ENCODE results near the gene TNRC6A.
"Not testable (repeated sequence)": the region's sequence is repeated elsewhere in the genome, so short reads cannot be mapped to it uniquely, and the experiment has no call there.

TNRC6A gene

GRCh38 chr16:24728011-24728410 is 1.4 kb upstream of the TNRC6A start:
- no peak for DNase-seq (ENCODE audit: low read depth)

DNA sequence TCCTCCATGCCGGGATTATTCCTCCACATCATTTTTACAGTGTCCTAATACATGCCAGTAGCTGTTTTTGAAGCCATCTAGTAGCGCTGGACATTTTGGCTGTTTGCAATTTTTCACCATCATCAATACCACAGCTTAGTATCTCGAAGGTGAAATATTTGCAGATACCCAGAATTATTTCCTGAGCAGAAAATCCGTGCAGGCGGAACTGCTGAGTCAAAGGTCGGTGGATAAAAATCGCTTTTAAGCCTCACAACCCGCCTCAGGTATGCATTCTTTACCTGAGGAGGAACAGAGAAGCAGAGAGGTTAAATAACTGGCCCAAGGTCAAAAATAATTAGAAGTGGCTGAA is 584 bp upstream of the TNRC6A start:
- no peak for DNase-seq (ENCODE audit: low read depth)

- DNase-seq (ENCODE audit: low read depth) = peak; percentile 9
Measured at GRCh38 chr16:24729951-24730815, 732 bp downstream of the TNRC6A start.

DNA sequence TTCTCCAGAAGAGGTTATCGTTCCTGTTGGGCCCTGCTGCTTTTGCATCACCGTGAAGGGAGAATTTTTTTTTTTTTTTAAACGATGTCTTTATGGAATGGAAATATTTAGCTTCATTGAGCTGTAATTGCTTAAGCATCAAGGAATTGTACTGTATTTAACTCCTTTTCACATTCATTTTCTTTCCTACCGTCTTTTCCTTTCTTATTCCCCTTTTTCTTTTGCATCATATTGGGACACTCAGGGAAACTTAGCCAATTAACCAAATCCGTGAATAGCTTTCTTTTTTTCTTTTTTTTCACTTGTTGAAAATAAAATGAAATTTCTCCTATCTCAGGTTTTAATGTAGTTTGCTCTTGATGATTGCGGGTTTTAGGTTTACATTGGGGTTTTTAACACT is 1.5 kb downstream of the TNRC6A start:
- DNase-seq (ENCODE audit: low read depth) = no peak

GRCh38 chr16:24731722-24732419 is 2.4 kb downstream of the TNRC6A start:
- no peak for DNase-seq (ENCODE audit: low read depth)

- no peak for DNase-seq (ENCODE audit: low read depth)
Measured at GRCh38 chr16:24734382-24734781, 4.9 kb downstream of the TNRC6A start.

DNA sequence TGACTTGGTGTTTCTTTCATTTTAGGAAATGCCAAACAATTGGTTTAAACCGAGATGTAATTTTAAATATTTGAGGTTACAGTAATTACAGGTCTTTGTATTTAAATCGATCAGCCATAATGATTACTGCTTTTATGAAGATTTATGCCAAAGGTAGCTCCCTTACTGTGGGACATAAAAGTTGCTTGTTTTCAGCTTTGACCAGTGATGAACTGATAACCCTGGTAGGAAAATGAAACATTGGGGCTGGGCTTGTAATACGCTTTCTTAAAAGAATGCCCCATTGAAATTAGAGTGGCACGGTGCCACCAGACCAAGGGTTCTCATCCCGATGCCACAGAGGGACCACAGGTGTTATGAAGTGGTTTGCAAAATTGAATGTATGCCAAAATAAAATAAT is 7.3 kb downstream of the TNRC6A start:
- DNase-seq (ENCODE audit: low read depth) = no peak

GRCh38 chr16:24737391-24737871 is 8.0 kb downstream of the TNRC6A start:
- DNase-seq (ENCODE audit: low read depth) = no peak

DNA sequence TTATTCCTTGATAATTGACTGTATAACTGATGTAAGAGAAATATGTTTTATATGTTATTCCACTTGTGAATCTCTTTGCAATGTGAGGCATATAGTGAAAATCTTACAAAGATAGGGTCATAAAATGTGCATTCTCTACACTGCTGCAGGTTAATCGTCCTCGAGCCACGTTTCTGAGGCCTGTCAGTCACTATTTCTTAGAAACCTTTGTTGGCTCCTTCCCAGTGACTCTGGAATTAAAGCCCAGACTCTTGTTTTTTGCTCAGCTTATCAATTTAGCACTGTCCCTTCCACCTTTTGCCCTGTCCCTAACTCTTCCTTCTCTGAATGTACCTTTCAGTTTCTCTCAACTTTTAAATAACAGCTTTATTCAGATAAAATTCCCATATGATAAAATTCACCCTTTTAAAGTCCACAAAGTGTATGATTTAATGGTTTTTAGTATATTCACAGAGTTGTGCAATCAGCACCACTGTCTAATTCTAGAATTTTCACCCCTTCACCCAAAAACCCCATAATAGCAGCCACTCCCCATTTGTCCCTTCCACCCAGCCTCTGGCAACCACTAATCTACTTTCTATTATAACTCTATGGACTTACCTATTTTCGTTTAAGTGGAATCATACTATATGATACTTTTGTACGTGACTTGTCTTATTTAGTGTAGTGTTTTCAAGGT is 8.6 kb downstream of the TNRC6A start:
- no peak for DNase-seq (ENCODE audit: low read depth)

GRCh38 chr16:24738895-24739294 is 9.4 kb downstream of the TNRC6A start:
- DNase-seq (ENCODE audit: low read depth) = no peak

DNA sequence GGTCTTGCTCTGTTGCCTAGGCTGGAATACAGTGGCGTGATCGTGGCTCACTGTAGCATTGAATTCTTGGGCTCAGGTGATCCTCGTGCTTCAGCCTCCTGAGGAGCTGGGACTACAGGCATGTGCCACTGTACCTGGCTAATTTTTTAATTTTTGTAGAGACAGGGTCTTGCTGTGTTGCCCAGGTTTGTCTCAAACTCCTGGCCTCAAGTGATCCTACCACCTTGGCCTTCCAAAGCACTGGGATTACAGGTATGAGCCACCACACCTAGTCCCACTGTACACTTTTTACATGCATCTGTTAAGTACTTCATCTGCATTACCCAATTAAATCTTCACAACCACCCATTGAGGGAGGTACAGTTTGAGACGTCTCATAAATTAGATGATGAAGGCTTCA is 12.4 kb downstream of the TNRC6A start:
- DNase-seq (ENCODE audit: low read depth) = no peak

DNA sequence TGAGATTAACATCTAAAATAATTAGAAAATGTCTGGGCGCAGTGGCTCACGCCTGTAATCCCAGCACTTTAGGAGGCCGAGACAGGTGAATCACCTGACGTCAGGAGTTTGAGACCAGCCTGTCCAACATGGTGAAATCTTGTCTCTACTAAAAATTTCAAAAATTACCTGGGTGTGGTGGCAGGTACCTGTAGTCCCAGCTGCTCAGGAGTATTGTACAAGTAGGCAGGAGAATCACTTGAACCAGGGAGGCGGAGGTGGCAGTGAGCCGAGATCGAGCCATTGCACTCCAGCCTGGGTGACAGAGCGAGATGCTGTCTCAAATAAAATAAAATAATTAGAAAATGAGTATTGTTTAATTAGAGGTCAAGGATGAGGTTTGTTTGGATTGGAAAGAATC is 13.2 kb downstream of the TNRC6A start:
- not testable (repeated sequence) for DNase-seq (ENCODE audit: low read depth)

DNA sequence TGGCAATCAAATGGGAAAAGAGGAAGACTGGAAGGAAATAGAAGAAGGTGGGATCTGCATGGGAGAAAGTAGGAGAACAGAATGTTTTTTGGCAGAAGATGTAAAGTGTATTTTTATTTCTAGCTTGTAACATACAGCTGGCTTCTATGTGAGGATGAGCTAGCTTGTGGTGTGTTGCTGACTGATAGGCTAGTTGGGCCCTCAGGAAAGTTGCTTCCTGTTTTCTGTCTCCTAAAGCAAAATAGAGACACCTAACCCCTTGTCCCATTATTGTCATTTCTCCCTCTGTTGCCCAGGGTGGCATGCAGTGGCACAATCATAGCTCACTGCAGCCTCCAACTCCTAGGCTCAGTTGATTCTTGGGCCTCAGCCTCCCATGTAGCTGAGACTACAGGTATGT is 15.9 kb downstream of the TNRC6A start:
- no peak for DNase-seq (ENCODE audit: low read depth)

GRCh38 chr16:24745791-24746190 is 16.3 kb downstream of the TNRC6A start:
- DNase-seq (ENCODE audit: low read depth) = no peak

GRCh38 chr16:24747441-24747840 is 18.0 kb downstream of the TNRC6A start:
- DNase-seq (ENCODE audit: low read depth) = no peak

- no peak for DNase-seq (ENCODE audit: low read depth)
Measured at GRCh38 chr16:24748242-24748641, 18.8 kb downstream of the TNRC6A start.

DNA sequence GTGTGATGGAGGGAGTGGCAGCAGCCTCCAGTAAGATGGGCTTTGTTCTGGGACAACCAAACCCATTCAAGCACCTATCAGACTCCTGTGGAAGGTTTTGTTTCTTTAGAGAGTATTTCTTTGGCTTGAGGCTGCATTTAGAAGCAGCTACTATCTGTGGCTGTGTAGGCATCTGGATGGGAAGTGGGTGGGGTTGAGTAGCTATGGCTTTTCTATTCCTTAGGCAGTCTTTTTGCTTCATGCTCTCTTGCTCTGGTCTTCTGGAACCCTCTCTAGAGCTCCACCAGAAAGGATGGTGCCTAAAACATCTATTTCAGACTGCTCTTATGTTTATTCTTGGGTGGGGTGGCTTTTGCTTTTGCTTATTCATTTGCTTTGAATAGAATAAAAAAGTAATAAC is 19.9 kb downstream of the TNRC6A start:
- no peak for DNase-seq (ENCODE audit: low read depth)

- not testable (repeated sequence) for DNase-seq (ENCODE audit: low read depth)
Measured at GRCh38 chr16:24749872-24750271, 20.4 kb downstream of the TNRC6A start.

DNA sequence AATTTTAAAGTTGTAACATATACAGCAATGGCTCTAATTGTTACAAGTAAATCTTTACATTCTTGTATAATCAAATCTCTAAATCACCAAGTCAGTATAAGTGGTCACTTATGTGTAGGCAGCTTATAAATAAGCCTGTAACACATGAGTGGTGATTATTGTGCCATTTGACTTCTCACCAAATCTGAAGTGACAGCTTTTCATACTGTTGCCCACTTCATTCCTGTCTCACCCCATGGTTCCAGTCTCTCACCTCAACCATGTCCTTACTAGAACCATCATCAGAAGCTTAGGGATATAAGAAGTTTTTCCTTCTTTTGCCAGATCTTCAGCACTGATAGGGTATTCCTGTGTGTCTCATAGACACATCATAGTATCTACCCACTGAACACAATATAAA is 23.5 kb downstream of the TNRC6A start:
- DNase-seq (ENCODE audit: low read depth) = no peak

- peak; percentile 7 for DNase-seq (ENCODE audit: low read depth)
Measured at GRCh38 chr16:24753437-24753836, 24.0 kb downstream of the TNRC6A start.

- no peak for DNase-seq (ENCODE audit: low read depth)
Measured at GRCh38 chr16:24754543-24754942, 25.1 kb downstream of the TNRC6A start.

DNA sequence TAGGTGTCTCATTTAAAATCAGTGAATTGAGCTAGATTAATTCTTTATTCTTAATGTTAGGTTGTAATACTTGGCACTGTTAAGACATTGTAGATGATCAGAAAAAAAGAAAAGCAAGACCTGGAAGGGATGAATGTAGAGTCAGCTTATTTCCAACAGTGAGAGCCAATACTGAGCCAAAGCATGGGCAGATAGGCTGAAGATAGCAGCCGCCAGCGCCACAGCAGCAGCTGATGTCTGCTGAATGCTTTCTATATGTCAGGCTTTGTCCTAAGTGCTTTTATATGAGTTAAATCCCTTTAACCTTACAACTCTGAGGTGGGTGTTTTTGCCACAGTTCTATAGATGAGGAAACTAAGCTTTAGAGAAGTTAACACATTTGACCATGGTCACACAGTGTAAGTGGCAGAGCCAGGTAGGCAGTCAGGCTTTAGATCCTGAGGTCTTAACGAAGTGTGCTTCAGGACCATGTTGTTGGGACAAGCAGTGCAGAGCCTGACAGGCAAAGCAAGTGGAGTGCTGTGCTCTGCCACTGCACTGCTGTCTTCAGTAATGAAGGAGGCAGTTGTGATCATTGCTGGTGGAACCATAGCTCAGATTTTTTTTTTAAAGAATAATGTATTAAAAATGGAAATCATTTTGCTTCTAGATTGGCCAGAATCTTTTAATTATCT is 25.9 kb downstream of the TNRC6A start:
- no peak for DNase-seq (ENCODE audit: low read depth)

All from activated T-cell treated with anti-CD3 and anti-CD28 coated beads for 24 hours (primary cell).